Esophagus squamous epithelium (tissue), 5 donors: ENCODE data around the gene ZNF117. TPM values are rescaled to one million over a fixed set of nuclear protein-coding genes. Genes with fewer than 3 reads are reported as not detected.
A peak's percentile ranks its signal among the peaks of the same experiment; 100 is the strongest.
"Not testable (repeated sequence)": the region's sequence is repeated elsewhere in the genome, so short reads cannot be mapped to it uniquely, and the experiment has no call there.

Source experiments
- DNase-seq: peaks from one replicate; lab custom pipeline; 2025; lab: John Stamatoyannopoulos, UW
- H3K27ac ChIP-seq, 4 donors: fragments of 200-600 bp; sonication (generic); one replicate each; pipeline ENCODE4 v1.5.1; 2016 to 2019; ENCODE audit warnings: mild to moderate bottlenecking in 1 of 4
- H3K27me3 ChIP-seq, 4 donors: fragments of 200-600 bp; sonication (generic); 1 replicate in 3 of 4; 2 replicates in 1 of 4; pipeline versions ENCODE4 v1.5.1 to v1.6.0; 2017 to 2021; ENCODE audit warnings: antibody characterized with exemption in 1 of 4
- H3K36me3 ChIP-seq, 3 donors: fragments of 200-600 bp; sonication (generic); one replicate each; pipeline ENCODE4 v1.5.1; 2016 to 2019
- H3K4me1 ChIP-seq, 3 donors: fragments of 200-600 bp; sonication (generic); one replicate each; pipeline ENCODE4 v1.5.1; 2017 to 2019
- H3K4me3 ChIP-seq, 4 donors: fragments of 200-600 bp; sonication (generic); 1 replicate in 3 of 4; 2 replicates in 1 of 4; pipeline ENCODE4 v1.5.1; 2016 to 2019; ENCODE audit warnings: mild to moderate bottlenecking in 2 of 4, moderate library complexity in 1 of 4
- H3K9me3 ChIP-seq, 3 donors: fragments of 200-600 bp; sonication (generic); one replicate each; pipeline ENCODE4 v1.5.1; 2016 to 2019
- CTCF ChIP-seq, 6 experiments: fragments of 450-650 bp in 4 of 6; fragments of 200-600 bp in 2 of 6; sonication (generic) in 2 of 6; IDR thresholded peaks; one replicate each; pipeline ENCODE4 v1.5.1; 2016 to 2019; ENCODE audit warnings: antibody characterized with exemption in 6 of 6, mild to moderate bottlenecking in 4 of 6, moderate library complexity in 4 of 6
- POLR2A ChIP-seq, 4 donors: fragments of 450-650 bp; IDR thresholded peaks; one replicate each; pipeline ENCODE4 v1.6.1; 2017; ENCODE audit warnings: antibody characterized with exemption in 4 of 4, mild to moderate bottlenecking in 4 of 4, moderate library complexity in 3 of 4
- WGBS, 2 donors: methylation state at CpG; one replicate each; pipeline ENCODE4 v1.1.5; 2018; 5-methylcytosine and 5-hydroxymethylcytosine counted together
- intact Hi-C: fragments of 100-400 bp; cut with DNase I; formaldehyde crosslinking; loops from one replicate; pipeline ENCODE4 v1.15.0; 2022
- total RNA-seq, 4 donors: library from RNA; depleted of rRNA; stranded (reverse); fragments of >200 nt; gene quantifications; one replicate each; pipeline ENCODE4 v1.1.0, GENCODE V29; 2016
- donor health status: DM: yes; HTN: yes; CAD: no.

The ZNF117 gene
- total RNA-seq, 4 donors from 2014 or later: 3.7 to 17.3 (median 10.9) TPM

GRCh38 chr7:64947252-64948000 lies 43.4 kb downstream of the ZNF117 start:
- intact Hi-C loops: no loop called here
- H3K9me3 ChIP-seq: no peaks in the 10 kb centered on the region
- peak overlapping the region; percentile 40 to 62 (median 54) for H3K4me3 ChIP-seq
- H3K27ac ChIP-seq: peak overlapping the region in 3 of 4 donors; percentile 43 to 58 (median 51)
- WGBS, 2 donors: 0 to 20% methylated on average over 1 to 5 of the region's 59 CpGs
- H3K36me3 ChIP-seq: no peaks in the 10 kb centered on the region
- no peak for DNase-seq
- TF ChIP-seq CTCF (IDR thresholded peaks at IDR 0.05): no peak
- no peak for TF ChIP-seq POLR2A (IDR thresholded peaks at IDR 0.05)
- H3K4me1 ChIP-seq: peaks cover 11 to 41% (median 13%) of the 10 kb centered on the region in 3 donors
- H3K27me3 ChIP-seq: peaks cover 0 to 44% (median 7%) of the 10 kb centered on the region in 4 donors

- WGBS, 2 donors: 50% methylated on average over 4 of the region's 5 CpGs; no CpG with 5 or more reads in 1 of the 2 donors
- H3K4me3 ChIP-seq: peak overlapping the region; percentile 40 to 62 (median 54)
- TF ChIP-seq CTCF (IDR thresholded peaks at IDR 0.05) (peak in 2 of 6 experiments; percentile 18 to 27), POLR2A (IDR thresholded peaks at IDR 0.05) (no peak)
- peak overlapping the region in 1 of 4 donors; percentile 51 for H3K27ac ChIP-seq
- DNase-seq: no peak
- H3K9me3 ChIP-seq: no peaks in the 10 kb centered on the region
- no peaks in the 10 kb centered on the region for H3K36me3 ChIP-seq
- intact Hi-C loops: no loop called here
- H3K27me3 ChIP-seq: peaks cover 0 to 44% (median 7%) of the 10 kb centered on the region in 4 donors
- peaks cover 11 to 41% (median 13%) of the 10 kb centered on the region in 3 donors for H3K4me1 ChIP-seq
These were observed 44.1 kb downstream of the ZNF117 start for GRCh38 chr7:64946772-64947171.

- DNase-seq: no peak
- Histone ChIP-seq H3K36me3 (no peaks in the 10 kb centered on the region), H3K27me3 (peaks cover 0 to 43% (median 7%) of the 10 kb centered on the region in 4 donors), H3K4me3 (no peak overlapping the region), H3K9me3 (no peaks in the 10 kb centered on the region), H3K4me1 (peaks cover 11 to 35% (median 13%) of the 10 kb centered on the region in 3 donors), H3K27ac (peak overlapping the region in 2 of 4 donors; percentile 51 to 58)
- intact Hi-C loops: no loop called here
- TF ChIP-seq POLR2A (IDR thresholded peaks at IDR 0.05) (no peak), CTCF (IDR thresholded peaks at IDR 0.05) (no peak)
- WGBS, 2 donors: 28 to 40% methylated on average over 2 of the region's 2 CpGs
These were observed 45.2 kb downstream of the ZNF117 start for GRCh38 chr7:64945503-64946175.

- H3K4me3 ChIP-seq, H3K36me3 ChIP-seq, DNase-seq, H3K9me3 ChIP-seq, intact Hi-C loops: not testable (repeated sequence)
- peak overlapping the region in 2 of 4 donors; percentile 51 to 58 for H3K27ac ChIP-seq
- H3K4me1 ChIP-seq: peaks cover 11 to 31% (median 13%) of the 10 kb centered on the region in 3 donors
- H3K27me3 ChIP-seq: peaks cover 0 to 39% (median 7%) of the 10 kb centered on the region in 4 donors
- WGBS, 2 donors: 71 to 74% methylated on average over 2 to 5 of the region's 5 CpGs
These were observed 46.0 kb downstream of the ZNF117 start for GRCh38 chr7:64944667-64945502.

GRCh38 chr7:64940021-64940420 lies 50.8 kb downstream of the ZNF117 start:
- H3K27me3 ChIP-seq, H3K9me3 ChIP-seq, DNase-seq, H3K4me1 ChIP-seq, H3K36me3 ChIP-seq, intact Hi-C loops, H3K4me3 ChIP-seq, H3K27ac ChIP-seq: not testable (repeated sequence)
- WGBS, 2 donors: 91 to 93% methylated on average over 5 of the region's 6 CpGs
